Fibroblast of the aortic adventitia (primary cell): ENCODE measurements around the gene PYGL. TPM values are rescaled to one million over a fixed set of nuclear protein-coding genes. Genes with fewer than 3 reads are reported as not detected.

Experiments
- DNase-seq: peaks from one replicate; pipeline ENCODE4 v3.0.0-alpha.2; 2010; ENCODE audit warnings: low read depth
- H3K4me3 ChIP-seq: 2 replicates; pipeline ENCODE4 v1.5.1; 2011; ENCODE audit warnings: low read depth, mild to moderate bottlenecking, control low read depth, low read length, moderate library complexity
- total RNA-seq: library from RNA; depleted of rRNA; stranded (reverse); fragments of >200 nt; gene quantifications from 2 replicates; pipeline ENCODE4 v1.2.3, GENCODE V29; 2012; ENCODE audit warnings: low replicate concordance
- TF ChIP-seq, protein P1 (sequence below): IDR thresholded peaks from 2 replicates; pipeline ENCODE4 v1.5.1; 2011; ENCODE audit warnings: mild to moderate bottlenecking, low read length, control low read depth, inconsistent platforms; ENCODE audit not compliant: insufficient read depth

Gene PYGL
- total RNA-seq, 1 donor: 39.3 TPM

DNA sequence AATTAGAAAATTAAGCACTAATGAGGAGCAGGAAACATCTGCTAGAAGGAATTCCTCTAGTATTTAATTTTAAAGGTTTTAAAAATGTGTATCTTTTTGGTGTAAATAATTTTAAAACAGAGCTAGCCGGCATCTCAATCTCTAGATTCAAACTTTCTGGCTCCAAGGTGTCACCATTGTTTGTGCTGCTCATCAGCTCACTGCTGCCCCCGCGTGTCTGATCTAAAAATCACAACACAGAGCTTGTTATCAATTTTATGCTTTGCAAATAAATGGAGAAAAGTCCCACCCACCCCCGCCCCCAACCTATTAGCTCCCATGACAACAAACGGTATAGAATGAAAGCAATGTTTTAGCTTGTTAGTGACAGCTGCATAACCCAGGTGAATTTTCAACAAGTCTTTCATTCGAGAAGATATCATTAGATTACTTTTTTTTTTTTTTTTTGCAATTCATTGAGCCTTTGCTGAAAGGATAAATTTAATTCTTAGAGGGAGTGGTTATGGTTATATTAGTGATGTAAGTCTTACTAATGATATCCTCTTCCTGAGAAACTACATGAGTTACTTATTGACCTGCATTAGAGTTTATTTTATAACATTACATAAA lies 83.7 kb downstream of the PYGL start:
- H3K4me3 ChIP-seq: peak overlapping the region; percentile 65
- TF ChIP-seq, protein P1, sequence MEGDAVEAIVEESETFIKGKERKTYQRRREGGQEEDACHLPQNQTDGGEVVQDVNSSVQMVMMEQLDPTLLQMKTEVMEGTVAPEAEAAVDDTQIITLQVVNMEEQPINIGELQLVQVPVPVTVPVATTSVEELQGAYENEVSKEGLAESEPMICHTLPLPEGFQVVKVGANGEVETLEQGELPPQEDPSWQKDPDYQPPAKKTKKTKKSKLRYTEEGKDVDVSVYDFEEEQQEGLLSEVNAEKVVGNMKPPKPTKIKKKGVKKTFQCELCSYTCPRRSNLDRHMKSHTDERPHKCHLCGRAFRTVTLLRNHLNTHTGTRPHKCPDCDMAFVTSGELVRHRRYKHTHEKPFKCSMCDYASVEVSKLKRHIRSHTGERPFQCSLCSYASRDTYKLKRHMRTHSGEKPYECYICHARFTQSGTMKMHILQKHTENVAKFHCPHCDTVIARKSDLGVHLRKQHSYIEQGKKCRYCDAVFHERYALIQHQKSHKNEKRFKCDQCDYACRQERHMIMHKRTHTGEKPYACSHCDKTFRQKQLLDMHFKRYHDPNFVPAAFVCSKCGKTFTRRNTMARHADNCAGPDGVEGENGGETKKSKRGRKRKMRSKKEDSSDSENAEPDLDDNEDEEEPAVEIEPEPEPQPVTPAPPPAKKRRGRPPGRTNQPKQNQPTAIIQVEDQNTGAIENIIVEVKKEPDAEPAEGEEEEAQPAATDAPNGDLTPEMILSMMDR: peak; percentile 77
- peak; percentile 86 for DNase-seq

DNA sequence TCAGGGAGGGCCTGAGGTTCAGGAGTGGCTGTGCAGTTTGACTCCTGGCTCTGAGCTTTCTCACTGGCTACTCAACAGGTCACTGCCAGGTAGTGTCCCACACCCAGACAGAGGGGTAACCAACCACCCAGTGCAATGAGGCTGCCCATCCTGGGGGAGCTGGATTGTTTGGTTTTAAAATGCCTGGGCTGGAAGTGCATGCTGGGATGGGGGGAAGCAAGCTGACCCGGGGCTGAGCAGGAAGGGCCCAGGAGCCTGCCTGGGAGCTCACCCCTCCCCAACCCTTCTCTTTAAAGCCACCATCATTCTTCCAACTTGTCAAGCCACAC lies 85.0 kb downstream of the PYGL start:
- TF ChIP-seq, protein P1: no peak
- peak overlapping the region; percentile 65 for H3K4me3 ChIP-seq
- DNase-seq: no peak

DNA sequence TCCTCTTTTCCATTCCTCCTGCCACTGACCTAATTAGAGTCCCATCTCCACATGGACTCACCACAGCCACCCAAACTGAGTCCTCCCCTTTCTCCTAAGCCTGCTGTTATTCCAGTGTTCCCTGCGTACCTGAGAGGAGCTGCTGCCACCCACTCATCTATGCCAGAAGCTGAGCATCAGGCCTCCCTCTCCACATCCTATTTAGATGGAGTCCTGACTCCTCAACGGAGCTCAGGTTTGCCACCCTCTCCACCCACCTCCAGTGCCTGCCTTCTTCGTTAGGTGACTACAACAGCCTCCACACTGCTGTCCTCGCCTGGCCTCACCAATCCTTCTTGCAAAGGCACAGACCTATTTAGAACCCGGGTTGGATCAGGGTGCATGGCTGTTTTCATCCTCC lies 87.6 kb downstream of the PYGL start:
- H3K4me3 ChIP-seq: no peak overlapping the region
- TF ChIP-seq, protein P1: no peak
- DNase-seq: no peak

DNA sequence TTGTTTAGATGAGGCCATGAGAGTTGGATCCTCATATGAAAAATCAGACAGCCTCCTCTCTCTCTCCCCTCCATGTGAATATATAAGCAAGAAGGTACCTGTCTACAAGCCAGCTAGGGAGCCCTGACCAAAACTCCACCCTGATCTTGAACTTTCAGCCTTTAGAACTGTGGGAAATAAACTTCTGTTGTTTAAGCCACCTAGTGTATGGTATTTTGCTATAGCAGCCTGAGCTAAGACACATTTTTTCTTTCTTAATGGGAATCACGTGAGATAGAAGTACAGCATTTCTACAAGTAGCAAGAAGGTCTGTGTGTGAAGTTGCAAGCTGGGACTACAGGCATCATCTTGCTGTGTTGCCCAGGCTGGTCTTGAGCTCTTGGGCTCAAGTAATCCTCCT lies 88.7 kb downstream of the PYGL start:
- H3K4me3 ChIP-seq: no peak overlapping the region
- TF ChIP-seq, protein P1: no peak
- DNase-seq: peak; percentile 43

Other genes starting within 250 kb of the PYGL start
- gene NIN, start 113.3 kb downstream of the PYGL start, total RNA-seq: 33.4 and 62.8 TPM in 2 replicates
- gene ABHD12B, start 72.4 kb downstream of the PYGL start, total RNA-seq: not detected in 2 replicates
- 0.49 and 1.6 TPM in 2 replicates for gene TRIM9, start 150.6 kb upstream of the PYGL start, total RNA-seq